Measurements from ENCODE around the gene CHTF18. TPM values are rescaled to one million over a fixed set of nuclear protein-coding genes. Genes with fewer than 3 reads are reported as not detected.

CHTF18 gene
- total and polyA plus RNA-seq, 9 of the 15 experiments (the other 6 are each of a cell fraction or from before 2014, with no cell fraction given), result 2.5 to 123 (median 17.0) TPM

GRCh38 chr16:841455-842060 lies 53.1 kb downstream of the CHTF18 start (continued):
- TF ChIP-seq RBBP5 (IDR thresholded peaks at IDR 0.05; ENCODE audit: borderline replicate concordance, insufficient read depth, low read length, poor library complexity, severe bottlenecking) (no peak), ID3 (CRISPR knock-in tag; IDR thresholded peaks at IDR 0.05) (no peak), ID3 (tag; IDR thresholded peaks at IDR 0.05) (no peak), LARP7 (IDR thresholded peaks at IDR 0.05) (no peak), ZNF316 (IDR thresholded peaks at IDR 0.05) (no peak)

GRCh38 chr16:842061-842476 lies 53.6 kb downstream of the CHTF18 start:
- in situ Hi-C loops (cut with MboI), result no loop called here
- TF ChIP-seq GATA2 (CRISPR knock-in tag; IDR thresholded peaks at IDR 0.05) (no peak), PHB2 (IDR thresholded peaks at IDR 0.05; ENCODE audit: low read depth) (no peak), CREM (IDR thresholded peaks at IDR 0.05; ENCODE audit: low read depth) (peak; percentile 14; the same call in 1 of the 2 replicates), ZBTB11 (CRISPR knock-in tag; IDR thresholded peaks at IDR 0.05) (peak in 2 of 3 experiments; percentile 38 to 91; a peak in 3 of 6 replicates), ZEB2 (IDR thresholded peaks at IDR 0.05) (no peak)
- TF ChIP-seq, protein P1, sequence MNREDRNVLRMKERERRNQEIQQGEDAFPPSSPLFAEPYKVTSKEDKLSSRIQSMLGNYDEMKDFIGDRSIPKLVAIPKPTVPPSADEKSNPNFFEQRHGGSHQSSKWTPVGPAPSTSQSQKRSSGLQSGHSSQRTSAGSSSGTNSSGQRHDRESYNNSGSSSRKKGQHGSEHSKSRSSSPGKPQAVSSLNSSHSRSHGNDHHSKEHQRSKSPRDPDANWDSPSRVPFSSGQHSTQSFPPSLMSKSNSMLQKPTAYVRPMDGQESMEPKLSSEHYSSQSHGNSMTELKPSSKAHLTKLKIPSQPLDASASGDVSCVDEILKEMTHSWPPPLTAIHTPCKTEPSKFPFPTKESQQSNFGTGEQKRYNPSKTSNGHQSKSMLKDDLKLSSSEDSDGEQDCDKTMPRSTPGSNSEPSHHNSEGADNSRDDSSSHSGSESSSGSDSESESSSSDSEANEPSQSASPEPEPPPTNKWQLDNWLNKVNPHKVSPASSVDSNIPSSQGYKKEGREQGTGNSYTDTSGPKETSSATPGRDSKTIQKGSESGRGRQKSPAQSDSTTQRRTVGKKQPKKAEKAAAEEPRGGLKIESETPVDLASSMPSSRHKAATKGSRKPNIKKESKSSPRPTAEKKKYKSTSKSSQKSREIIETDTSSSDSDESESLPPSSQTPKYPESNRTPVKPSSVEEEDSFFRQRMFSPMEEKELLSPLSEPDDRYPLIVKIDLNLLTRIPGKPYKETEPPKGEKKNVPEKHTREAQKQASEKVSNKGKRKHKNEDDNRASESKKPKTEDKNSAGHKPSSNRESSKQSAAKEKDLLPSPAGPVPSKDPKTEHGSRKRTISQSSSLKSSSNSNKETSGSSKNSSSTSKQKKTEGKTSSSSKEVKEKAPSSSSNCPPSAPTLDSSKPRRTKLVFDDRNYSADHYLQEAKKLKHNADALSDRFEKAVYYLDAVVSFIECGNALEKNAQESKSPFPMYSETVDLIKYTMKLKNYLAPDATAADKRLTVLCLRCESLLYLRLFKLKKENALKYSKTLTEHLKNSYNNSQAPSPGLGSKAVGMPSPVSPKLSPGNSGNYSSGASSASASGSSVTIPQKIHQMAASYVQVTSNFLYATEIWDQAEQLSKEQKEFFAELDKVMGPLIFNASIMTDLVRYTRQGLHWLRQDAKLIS (CRISPR knock-in tag; IDR thresholded peaks at IDR 0.05), result no peak

More at GRCh38 chr16:842061-842476, 53.6 kb downstream of the CHTF18 start:
- Histone ChIP-seq H3K4me3 (no peak overlapping the region), H3K9ac (ENCODE audit: insufficient read depth in 1 of 2, low read depth in 2 of 2, low read length in 2 of 2) (peak overlapping the region in 1 of 2 experiments; percentile 35; a peak in 1 of 4 replicates), H3K4me1 (replicated peaks in 1 of 2; ENCODE audit: control insufficient read depth in 2 of 2, insufficient read depth in 2 of 2, low read length in 2 of 2) (peaks cover 0 to 52% of the 10 kb centered on the region in 2 experiments; a peak in 2 of 5 replicates), H3K79me2 (ENCODE audit: control insufficient read depth, insufficient read depth, low read length) (no peaks in the 10 kb centered on the region), H3K27me3 (ENCODE audit: control insufficient read depth in 2 of 2, insufficient read depth in 2 of 2, low read length in 2 of 2) (peaks cover 35 to 82% of the 10 kb centered on the region in 2 experiments; a peak in 4 of 5 replicates), H3K4me2 (ENCODE audit: insufficient read depth, low read length) (no peak overlapping the region), H3K27ac (ENCODE audit: extremely low read depth, low read depth, low read length) (no peak overlapping the region), H3K9me1 (ENCODE audit: control insufficient read depth, insufficient read depth, low read length) (no peaks in the 10 kb centered on the region), H2AFZ (ENCODE audit: low read depth, low read length) (no peak overlapping the region; the same call in 1 of the 2 replicates), H3K36me3 (ENCODE audit: control insufficient read depth, insufficient read depth, low read length) (no peaks in the 10 kb centered on the region), H4K20me1 (replicated peaks; ENCODE audit: control insufficient read depth, insufficient read depth, low read length) (no peaks in the 10 kb centered on the region), H3K9me3 (replicated peaks; ENCODE audit: control insufficient read depth, insufficient read depth, low read depth, low read length) (no peaks in the 10 kb centered on the region)
- WGBS (ENCODE audit: insufficient coverage, low coverage, missing lambda C conversion rate), result 9% methylated on average over 14 of the region's 19 CpGs
- BruUV-seq (replicated peaks), result no TSS peak
- no peak for FAIRE-seq
- ChIA-PET CTCF (ENCODE audit: low intra/inter-chr PET ratio) (no interaction called here), POLR2A (interaction anchor here (0.5 to 0.7 kb wide), 2 partner anchors 68 to 177 kb away, joined by 4 read pairs; no protein-coding TSS in a partner anchor)
- ATAC-seq, result peak; percentile 88
- intact Hi-C loops (cut with micrococcal nuclease), result no loop called here
- DNase-seq (ENCODE audit: extremely low read depth in 1 of 4, low spot score in 3 of 4), result peak; percentile 48 to 64 (median 58)
